Measurements from ENCODE around the gene EIF2S2. TPM values are rescaled to one million over a fixed set of nuclear protein-coding genes. Genes with fewer than 3 reads are reported as not detected.

The EIF2S2 gene
- total RNA-seq, 6 experiments from 2014 or later, result 16.7 to 50.6 (median 30.8) TPM

GRCh38 chr20:34040300-34040995 is 71.6 kb downstream of the EIF2S2 start:
- Histone ChIP-seq H3K36me3 (no peaks in the 10 kb centered on the region), H3K4me3 (no peak overlapping the region), H3K4me1 (peaks cover 0 to 6% (median 3%) of the 10 kb centered on the region in 4 donors), H3K27ac (no peak overlapping the region), H3K9me3 (no peaks in the 10 kb centered on the region), H3K27me3 (no peaks in the 10 kb centered on the region)
- TF ChIP-seq CTCF (IDR thresholded peaks at IDR 0.05) (no peak), POLR2A (IDR thresholded peaks at IDR 0.05) (no peak)
- DNase-seq (no peak), ATAC-seq (no peak)
- intact Hi-C loops (cut with DNase I), result no loop called here
- 91% methylated on average over 8 of the region's 9 CpGs for WGBS (ENCODE audit: insufficient coverage, low coverage, low lambda C conversion rate, missing lambda C conversion rate)

Small RNA genes lying within 50 kb of the gene (microRNA-seq; reads per million reads assigned to microRNA genes)
- 0 to 0.29 reads per million in 2 donors for gene MIR4755

Small RNA genes lying within 50 kb of the gene (small RNA-seq; reads per million reads assigned to genes)
- 0 reads per million in 2 experiments for gene MIR4755

Other genes starting within 250 kb of the EIF2S2 start
- 10 to 100 TPM; 24.8 to 42.1 (median 33.4) TPM for gene RALY, start 118.3 kb downstream of the EIF2S2 start, total RNA-seq
- under 1 TPM in 1 of 6 experiments, not detected in 5; 0.42 TPM for gene ASIP, start 129.2 kb upstream of the EIF2S2 start, total RNA-seq
- gene AHCY, start 191.1 kb upstream of the EIF2S2 start, total RNA-seq, result 100 to 1,000 TPM in 5 of 6 experiments, 10 to 100 TPM in 1; 66.5 to 142 (median 111) TPM